A549 (cell line): ENCODE measurements around the gene SBF1. TPM values are rescaled to one million over a fixed set of nuclear protein-coding genes. Genes with fewer than 3 reads are reported as not detected.

ENCODE experiments used
- ATAC-seq, 2 experiments: fragments of 200-7000 bp in 1 of 2; fragments of >200 bp in 1 of 2; cut with Nextera tagmentation in 1 of 2; cut with Tn5 transposase in 1 of 2; 3 replicates each; pipeline versions ENCODE4 v1.8.0 to v1.9.1; 2018 to 2020; ENCODE audit warnings: mild to moderate bottlenecking in 1 of 2, moderate library complexity in 1 of 2
- CTCF ChIA-PET: fragments of 300-600 bp; sonication (Branson Sonifier 250); formaldehyde crosslinking; extraction: SDS; loops from one replicate; lab custom pipeline; 2021; ENCODE audit warnings: antibody characterized with exemption, inconsistent platforms; lab: Yijun Ruan, JAX
- POLR2A ChIA-PET: fragments of 350-600 bp; formaldehyde crosslinking; extraction: SDS; loops from one replicate; lab custom pipeline; 2021; ENCODE audit warnings: antibody characterized with exemption, inconsistent platforms; lab: Yijun Ruan, JAX
- DNase-seq, 2 experiments: peaks; one replicate each; pipeline versions ENCODE4 v3.0.0 to v3.0.0-alpha.2; 2011 to 2016; ENCODE audit warnings: low read depth in 1 of 2, low spot score in 1 of 2
- FAIRE-seq: peaks from 2 replicates; lab custom pipeline; 2011; peaks lifted over from hg19 to GRCh38; lab: Jason Lieb, UNC
- H3K27ac ChIP-seq, 2 experiments: fragments of >200 bp; sonication (Bioruptor Twin); formaldehyde crosslinking; 3 replicates each; pipeline ENCODE4 v1.5.1; 2016 to 2017
- H3K4me1 ChIP-seq: fragments of >200 bp; sonication (Bioruptor Twin); formaldehyde crosslinking; 3 replicates; pipeline ENCODE4 v1.6.1; 2016
- H3K4me2 ChIP-seq: fragments of >200 bp; sonication (Bioruptor Twin); formaldehyde crosslinking; 3 replicates; pipeline ENCODE4 v1.6.1; 2016
- H3K4me3 ChIP-seq: fragments of >200 bp; sonication (Bioruptor Twin); formaldehyde crosslinking; 3 replicates; pipeline ENCODE4 v1.5.1; 2016
- H3K9me3 ChIP-seq: fragments of >200 bp; sonication (Bioruptor Twin); formaldehyde crosslinking; 3 replicates; pipeline ENCODE4 v1.6.1; 2016
- EHMT2 ChIP-seq: fragments of 200-600 bp; sonication (generic); IDR thresholded peaks from 2 replicates; pipeline ENCODE4 v1.6.1; 2016; ENCODE audit warnings: antibody characterized with exemption, low read depth, mild to moderate bottlenecking, moderate library complexity
- FOXS1 ChIP-seq: fragments of 250-450 bp; sonication (Bioruptor Pico); IDR thresholded peaks from 2 replicates; pipeline ENCODE4 v1.5.0; 2020; ENCODE audit warnings: mild to moderate bottlenecking, moderate library complexity
- JUNB ChIP-seq: fragments of >200 bp; sonication (Bioruptor Twin); formaldehyde crosslinking; IDR thresholded peaks from 2 replicates; pipeline ENCODE4 v1.6.1; 2016
- MAZ ChIP-seq: fragments of 150-350 bp; IDR thresholded peaks from 2 replicates; pipeline ENCODE4 v1.6.1; 2014; ENCODE audit warnings: antibody characterized with exemption, low read depth, low read length, borderline replicate concordance
- POLR2A ChIP-seq: IDR thresholded peaks from 2 replicates; pipeline ENCODE4 v1.6.1; 2012; ENCODE audit warnings: mild to moderate bottlenecking, low read length
- RNF2 ChIP-seq: fragments of 200-600 bp; sonication (generic); IDR thresholded peaks from 2 replicates; pipeline ENCODE4 v1.6.1; 2016; ENCODE audit warnings: low read depth, mild to moderate bottlenecking, antibody characterized with exemption, moderate library complexity, borderline replicate concordance
- ZFP36 ChIP-seq: fragments of 450-650 bp; IDR thresholded peaks from 2 replicates; pipeline ENCODE4 v1.6.1; 2014; ENCODE audit warnings: borderline replicate concordance; ENCODE audit not compliant: partially characterized antibody
- ZNF302 ChIP-seq: fragments of 250-450 bp; sonication (Bioruptor Pico); IDR thresholded peaks from 2 replicates; pipeline ENCODE4 v1.9.0; 2021; ENCODE audit warnings: inconsistent platforms, mild to moderate bottlenecking, moderate library complexity
- WGBS: methylation state at CpG from one replicate; pipeline ENCODE4 v1.1.6; 2017; ENCODE audit errors: missing lambda C conversion rate; 5-methylcytosine and 5-hydroxymethylcytosine counted together
- polyA plus RNA-seq, 4 experiments: library from polyadenylated mRNA; depleted of rRNA in 3 of 4; stranded (reverse); fragments of >200 nt; fragmentation: RNase III in 1 of 4; extraction: RNeasy Plus Mini Kit Qiagen cat#74134 plus additional on column Dnase treatment in 1 of 4; gene quantifications; 2 replicates in 3 of 4; 3 replicates in 1 of 4; pipeline ENCODE4 v1.2.3, GENCODE V29; 2011 to 2017
- TF ChIP-seq, protein P1 (sequence below): IDR thresholded peaks from 2 replicates; pipeline ENCODE4 v1.6.1; 2012
- TF ChIP-seq, protein P2 (sequence below): fragments of 250-450 bp; sonication (Bioruptor Pico); IDR thresholded peaks from 2 replicates; pipeline ENCODE4 v1.5.0; 2020; ENCODE audit warnings: low read depth, mild to moderate bottlenecking, moderate library complexity
- TF ChIP-seq, protein P3 (sequence below): fragments of 200-600 bp; sonication (generic); IDR thresholded peaks from 2 replicates; pipeline ENCODE4 v1.6.1; 2016; ENCODE audit warnings: antibody characterized with exemption, mild to moderate bottlenecking, moderate library complexity
- TF ChIP-seq, protein P4 (sequence below): fragments of 450-650 bp; IDR thresholded peaks from 2 replicates; pipeline ENCODE4 v1.6.1; 2014; ENCODE audit warnings: antibody characterized with exemption
- TF ChIP-seq, protein P5 (sequence below): fragments of 150-350 bp; IDR thresholded peaks from 2 replicates; pipeline ENCODE4 v1.6.1; 2014; ENCODE audit warnings: low read depth, mild to moderate bottlenecking, low read length

Gene SBF1
- polyA plus RNA-seq, 2 of the 4 experiments (the other 2 are of a cell fraction): 9.6 to 23.0 TPM

DNA sequence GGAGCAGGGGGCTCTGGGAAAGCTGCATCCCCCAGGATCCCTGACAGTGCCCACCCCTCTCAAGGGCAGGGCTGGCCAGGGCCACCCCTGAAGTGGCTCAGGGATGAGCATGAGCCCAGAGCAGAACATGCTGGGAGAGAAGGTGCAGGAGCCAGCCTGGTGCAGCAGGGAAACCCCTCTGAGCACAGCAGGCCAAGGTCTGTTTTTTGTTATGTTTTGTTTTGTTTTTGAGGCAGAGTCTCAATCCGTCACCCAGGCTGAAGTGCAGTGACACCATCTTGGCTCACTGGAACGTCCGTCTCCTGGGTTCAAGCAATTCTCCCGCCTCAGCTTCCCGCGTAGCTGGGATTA lies 792 bp upstream of the SBF1 start:
- peak overlapping the region; percentile 90 for H3K4me2 ChIP-seq
- POLR2A ChIA-PET: no interaction called here
- ATAC-seq (peak in 1 of 2 experiments; percentile 3; a peak in 1 of 6 replicates), FAIRE-seq (no peak), DNase-seq (no peak)
- TF ChIP-seq, protein P1, sequence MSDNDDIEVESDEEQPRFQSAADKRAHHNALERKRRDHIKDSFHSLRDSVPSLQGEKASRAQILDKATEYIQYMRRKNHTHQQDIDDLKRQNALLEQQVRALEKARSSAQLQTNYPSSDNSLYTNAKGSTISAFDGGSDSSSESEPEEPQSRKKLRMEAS: no peak
- TF ChIP-seq, protein P2, sequence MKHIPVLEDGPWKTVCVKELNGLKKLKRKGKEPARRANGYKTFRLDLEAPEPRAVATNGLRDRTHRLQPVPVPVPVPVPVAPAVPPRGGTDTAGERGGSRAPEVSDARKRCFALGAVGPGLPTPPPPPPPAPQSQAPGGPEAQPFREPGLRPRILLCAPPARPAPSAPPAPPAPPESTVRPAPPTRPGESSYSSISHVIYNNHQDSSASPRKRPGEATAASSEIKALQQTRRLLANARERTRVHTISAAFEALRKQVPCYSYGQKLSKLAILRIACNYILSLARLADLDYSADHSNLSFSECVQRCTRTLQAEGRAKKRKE (CRISPR knock-in tag): no peak
- TF ChIP-seq EHMT2: no peak
- TF ChIP-seq ZFP36: no peak
- no peak for TF ChIP-seq JUNB
- TF ChIP-seq, protein P3, sequence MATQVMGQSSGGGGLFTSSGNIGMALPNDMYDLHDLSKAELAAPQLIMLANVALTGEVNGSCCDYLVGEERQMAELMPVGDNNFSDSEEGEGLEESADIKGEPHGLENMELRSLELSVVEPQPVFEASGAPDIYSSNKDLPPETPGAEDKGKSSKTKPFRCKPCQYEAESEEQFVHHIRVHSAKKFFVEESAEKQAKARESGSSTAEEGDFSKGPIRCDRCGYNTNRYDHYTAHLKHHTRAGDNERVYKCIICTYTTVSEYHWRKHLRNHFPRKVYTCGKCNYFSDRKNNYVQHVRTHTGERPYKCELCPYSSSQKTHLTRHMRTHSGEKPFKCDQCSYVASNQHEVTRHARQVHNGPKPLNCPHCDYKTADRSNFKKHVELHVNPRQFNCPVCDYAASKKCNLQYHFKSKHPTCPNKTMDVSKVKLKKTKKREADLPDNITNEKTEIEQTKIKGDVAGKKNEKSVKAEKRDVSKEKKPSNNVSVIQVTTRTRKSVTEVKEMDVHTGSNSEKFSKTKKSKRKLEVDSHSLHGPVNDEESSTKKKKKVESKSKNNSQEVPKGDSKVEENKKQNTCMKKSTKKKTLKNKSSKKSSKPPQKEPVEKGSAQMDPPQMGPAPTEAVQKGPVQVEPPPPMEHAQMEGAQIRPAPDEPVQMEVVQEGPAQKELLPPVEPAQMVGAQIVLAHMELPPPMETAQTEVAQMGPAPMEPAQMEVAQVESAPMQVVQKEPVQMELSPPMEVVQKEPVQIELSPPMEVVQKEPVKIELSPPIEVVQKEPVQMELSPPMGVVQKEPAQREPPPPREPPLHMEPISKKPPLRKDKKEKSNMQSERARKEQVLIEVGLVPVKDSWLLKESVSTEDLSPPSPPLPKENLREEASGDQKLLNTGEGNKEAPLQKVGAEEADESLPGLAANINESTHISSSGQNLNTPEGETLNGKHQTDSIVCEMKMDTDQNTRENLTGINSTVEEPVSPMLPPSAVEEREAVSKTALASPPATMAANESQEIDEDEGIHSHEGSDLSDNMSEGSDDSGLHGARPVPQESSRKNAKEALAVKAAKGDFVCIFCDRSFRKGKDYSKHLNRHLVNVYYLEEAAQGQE: no peak
- TF ChIP-seq, protein P4, sequence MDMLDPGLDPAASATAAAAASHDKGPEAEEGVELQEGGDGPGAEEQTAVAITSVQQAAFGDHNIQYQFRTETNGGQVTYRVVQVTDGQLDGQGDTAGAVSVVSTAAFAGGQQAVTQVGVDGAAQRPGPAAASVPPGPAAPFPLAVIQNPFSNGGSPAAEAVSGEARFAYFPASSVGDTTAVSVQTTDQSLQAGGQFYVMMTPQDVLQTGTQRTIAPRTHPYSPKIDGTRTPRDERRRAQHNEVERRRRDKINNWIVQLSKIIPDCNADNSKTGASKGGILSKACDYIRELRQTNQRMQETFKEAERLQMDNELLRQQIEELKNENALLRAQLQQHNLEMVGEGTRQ: no peak
- no peak for TF ChIP-seq MAZ
- no peak for TF ChIP-seq FOXS1 (CRISPR knock-in tag)
- TF ChIP-seq, protein P5, sequence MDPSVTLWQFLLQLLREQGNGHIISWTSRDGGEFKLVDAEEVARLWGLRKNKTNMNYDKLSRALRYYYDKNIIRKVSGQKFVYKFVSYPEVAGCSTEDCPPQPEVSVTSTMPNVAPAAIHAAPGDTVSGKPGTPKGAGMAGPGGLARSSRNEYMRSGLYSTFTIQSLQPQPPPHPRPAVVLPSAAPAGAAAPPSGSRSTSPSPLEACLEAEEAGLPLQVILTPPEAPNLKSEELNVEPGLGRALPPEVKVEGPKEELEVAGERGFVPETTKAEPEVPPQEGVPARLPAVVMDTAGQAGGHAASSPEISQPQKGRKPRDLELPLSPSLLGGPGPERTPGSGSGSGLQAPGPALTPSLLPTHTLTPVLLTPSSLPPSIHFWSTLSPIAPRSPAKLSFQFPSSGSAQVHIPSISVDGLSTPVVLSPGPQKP: no peak
- TF ChIP-seq POLR2A: no peak
- TF ChIP-seq ZNF302 (CRISPR knock-in tag): no peak
- no peak for TF ChIP-seq RNF2
- no peaks in the 10 kb centered on the region for H3K9me3 ChIP-seq
- peaks cover 9% of the 10 kb centered on the region; the same call in 1 of the 3 replicates for H3K4me1 ChIP-seq
- CTCF ChIA-PET: no interaction called here
- 98% methylated on average over 6 of the region's 6 CpGs for WGBS
- peak overlapping the region; percentile 76; the same call in 2 of the 3 replicates for H3K4me3 ChIP-seq
- peak overlapping the region; percentile 86 to 96; a peak in 5 of 6 replicates for H3K27ac ChIP-seq

DNA sequence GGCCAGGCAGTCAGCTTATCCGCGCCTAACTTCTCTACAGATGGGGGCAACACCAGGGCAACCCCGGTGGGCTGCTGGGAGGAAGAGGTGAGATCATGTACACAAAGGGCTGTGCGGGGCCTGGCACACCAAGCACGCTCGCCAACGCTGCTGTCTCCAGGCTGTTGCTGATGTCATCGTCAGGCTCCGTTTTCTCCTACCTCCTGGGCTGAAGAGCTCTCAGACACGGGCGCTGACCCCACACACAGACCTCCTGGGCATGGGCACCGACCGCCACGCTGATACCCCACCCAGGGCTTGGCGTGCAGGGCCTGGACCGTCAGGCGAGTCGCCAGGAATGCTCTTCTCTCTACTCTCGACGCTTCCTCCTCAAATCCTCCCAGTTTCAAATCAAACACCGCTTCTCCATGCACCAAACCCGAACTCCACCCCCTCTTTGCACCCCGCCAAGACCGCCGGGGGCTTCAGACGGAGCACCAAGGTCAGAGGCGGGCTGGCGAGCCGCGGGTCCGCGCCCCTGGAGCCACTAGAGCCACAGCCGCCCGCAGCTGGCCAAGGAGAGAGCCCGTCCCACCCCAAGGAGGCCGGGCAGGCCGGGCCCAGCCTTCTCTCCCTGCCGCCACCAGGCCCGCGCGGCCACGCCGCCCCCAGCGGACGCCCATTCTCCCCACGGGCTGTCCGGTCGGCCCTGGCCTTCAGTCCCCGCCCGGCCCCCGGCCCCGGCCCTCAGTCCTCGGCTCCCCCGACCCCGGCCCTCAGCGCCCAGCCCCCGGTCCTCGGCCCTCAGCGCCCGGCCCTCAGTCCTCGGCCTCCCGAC lies 772 bp downstream of the SBF1 start:
- Histone ChIP-seq H3K9me3 (no peaks in the 10 kb centered on the region), H3K27ac (peak overlapping the region; percentile 84 to 96), H3K4me3 (peak overlapping the region; percentile 76), H3K4me2 (peak overlapping the region; percentile 83), H3K4me1 (peaks cover 16% of the 10 kb centered on the region; the same call in 1 of the 3 replicates)
- ChIA-PET POLR2A (no interaction called here), CTCF (interaction anchor here (0.9 to 2.0 kb wide), 3 partner anchors 10 to 232 kb away, joined by 3 to 5 read pairs (median 4); no protein-coding TSS in a partner anchor)
- ATAC-seq: peak; percentile 35 to 53; a peak in 4 of 6 replicates
- FAIRE-seq: no peak
- no peak for DNase-seq
- WGBS: 90% methylated on average over 2 of the region's 62 CpGs
- TF ChIP-seq, protein P2 (CRISPR knock-in tag): no peak
- TF ChIP-seq ZFP36: peak; percentile 67
- no peak for TF ChIP-seq EHMT2
